GM18907 (cell line): ENCODE measurements around the gene SEC14L6.
A peak's percentile ranks its signal among the peaks of the same experiment; 100 is the strongest.
"Not testable (repeated sequence)": the region's sequence is repeated elsewhere in the genome, so short reads cannot be mapped to it uniquely, and the experiment has no call there.

Experiments
- ATAC-seq: cut with Tn5 transposase; IDR thresholded peaks from one replicate; pipeline ENCODE4 v1.9.1; 2021; ENCODE audit warnings: mild to moderate bottlenecking, moderate library complexity; ENCODE audit not compliant: unreplicated experiment

The SEC14L6 gene

GRCh38 chr22:30546616-30547015 lies at the start of gene SEC14L6:
SEC14L6 (minus strand) TSS chr22:30546741; CDS start chr22:30546682, 59 bp downstream.
- ATAC-seq = no peak

GRCh38 chr22:30596199-30596598 lies 49.7 kb upstream of the SEC14L6 start:
- ATAC-seq = no peak

- ATAC-seq = not testable (repeated sequence)
Observed at GRCh38 chr22:30592360-30592713, 45.8 kb upstream of the SEC14L6 start.

- peak; percentile 92 for ATAC-seq
Observed at GRCh38 chr22:30591588-30592359, 45.2 kb upstream of the SEC14L6 start, which contains the start of gene PES1. PES1 (minus strand) TSS chr22:30591910; CDS start chr22:30591833, 77 bp downstream.

- no peak for ATAC-seq
Observed at GRCh38 chr22:30591191-30591587, 44.6 kb upstream of the SEC14L6 start.

- no peak for ATAC-seq
Observed at GRCh38 chr22:30586414-30586813, 39.9 kb upstream of the SEC14L6 start.

- no peak for ATAC-seq
Observed at GRCh38 chr22:30584441-30584840, 37.9 kb upstream of the SEC14L6 start.

GRCh38 chr22:30582788-30583545 lies 36.4 kb upstream of the SEC14L6 start:
- ATAC-seq = no peak

- ATAC-seq = no peak
Observed at GRCh38 chr22:30582051-30582450, 35.5 kb upstream of the SEC14L6 start.

GRCh38 chr22:30580896-30581295 lies 34.4 kb upstream of the SEC14L6 start:
- ATAC-seq = no peak

GRCh38 chr22:30578481-30578880 lies 31.9 kb upstream of the SEC14L6 start:
- ATAC-seq = no peak

- ATAC-seq = no peak
Observed at GRCh38 chr22:30575859-30576258, 29.3 kb upstream of the SEC14L6 start.

- no peak for ATAC-seq
Observed at GRCh38 chr22:30574997-30575671, 28.6 kb upstream of the SEC14L6 start.

GRCh38 chr22:30574095-30574981 lies 27.8 kb upstream of the SEC14L6 start, which contains the start of gene GAL3ST1:
GAL3ST1 (minus strand) TSS chr22:30574665; CDS start chr22:30557392, 17,273 bp downstream.
- ATAC-seq = no peak

GRCh38 chr22:30573594-30574094 lies 27.1 kb upstream of the SEC14L6 start:
- ATAC-seq = no peak

GRCh38 chr22:30572840-30573593 lies 26.5 kb upstream of the SEC14L6 start:
- ATAC-seq = no peak

GRCh38 chr22:30572210-30572609 lies 25.7 kb upstream of the SEC14L6 start:
- no peak for ATAC-seq

- ATAC-seq = no peak
Observed at GRCh38 chr22:30569674-30570202, 23.2 kb upstream of the SEC14L6 start.

GRCh38 chr22:30568137-30568805 lies 21.7 kb upstream of the SEC14L6 start:
- no peak for ATAC-seq
